Thyroid gland (tissue), 4 donors: ENCODE results near the gene NEBL. TPM values are rescaled to one million over a fixed set of nuclear protein-coding genes. Genes with fewer than 3 reads are reported as not detected.

Experiments used
- DNase-seq, 2 donors: peaks; one replicate each; pipeline ENCODE4 v3.0.0-alpha.2; 2019
- H3K27ac ChIP-seq, 3 donors: fragments of 200-600 bp; sonication (generic); 1 replicate in 2 of 3; 2 replicates in 1 of 3; pipeline ENCODE4 v1.5.1; 2016 to 2019; ENCODE audit warnings: mild to moderate bottlenecking in 1 of 3, moderate library complexity in 1 of 3
- H3K27me3 ChIP-seq: fragments of 200-600 bp; sonication (generic); one replicate; pipeline ENCODE4 v1.5.1; 2019
- H3K36me3 ChIP-seq, 2 donors: fragments of 200-600 bp; sonication (generic); one replicate each; pipeline ENCODE4 v1.5.1; 2016 to 2019
- H3K4me1 ChIP-seq, 2 donors: fragments of 200-600 bp; sonication (generic); one replicate each; pipeline ENCODE4 v1.5.1; 2017 to 2019
- H3K4me3 ChIP-seq, 3 donors: fragments of 200-600 bp; sonication (generic); replicated peaks in 1 of 3; 1 replicate in 2 of 3; 2 replicates in 1 of 3; pipeline ENCODE4 v1.5.1; 2016; ENCODE audit warnings: mild to moderate bottlenecking in 1 of 3
- H3K9me3 ChIP-seq: fragments of 200-600 bp; sonication (generic); one replicate; pipeline ENCODE4 v1.5.1; 2017
- POLR2A ChIP-seq, 2 donors: fragments of 450-650 bp; IDR thresholded peaks; one replicate each; pipeline ENCODE4 v1.6.1; 2017; ENCODE audit warnings: antibody characterized with exemption in 2 of 2, mild to moderate bottlenecking in 2 of 2, moderate library complexity in 1 of 2
- WGBS, 2 donors: methylation state at CpG; one replicate each; pipeline ENCODE4 v1.1.5; 2017; 5-methylcytosine and 5-hydroxymethylcytosine counted together
- intact Hi-C: fragments of 100-400 bp; cut with DNase I; formaldehyde crosslinking; loops from one replicate; pipeline ENCODE4 v1.15.1; 2023
- total RNA-seq, 4 donors: library from RNA; depleted of rRNA; stranded (reverse); fragments of >200 nt; gene quantifications; one replicate each; pipeline ENCODE4 v1.2.3, GENCODE V29; 2016
- TF ChIP-seq, protein P1 (sequence below), 6 experiments: fragments of 200-600 bp in 3 of 6; fragments of 450-650 bp in 3 of 6; sonication (generic) in 3 of 6; IDR thresholded peaks; one replicate each; pipeline ENCODE4 v1.5.1; 2016 to 2019; ENCODE audit warnings: antibody characterized with exemption in 6 of 6, mild to moderate bottlenecking in 2 of 6, inconsistent platforms in 1 of 6, moderate library complexity in 1 of 6

NEBL gene
- total RNA-seq, 4 donors from 2014 or later, result 163 to 269 (median 214) TPM

DNA sequence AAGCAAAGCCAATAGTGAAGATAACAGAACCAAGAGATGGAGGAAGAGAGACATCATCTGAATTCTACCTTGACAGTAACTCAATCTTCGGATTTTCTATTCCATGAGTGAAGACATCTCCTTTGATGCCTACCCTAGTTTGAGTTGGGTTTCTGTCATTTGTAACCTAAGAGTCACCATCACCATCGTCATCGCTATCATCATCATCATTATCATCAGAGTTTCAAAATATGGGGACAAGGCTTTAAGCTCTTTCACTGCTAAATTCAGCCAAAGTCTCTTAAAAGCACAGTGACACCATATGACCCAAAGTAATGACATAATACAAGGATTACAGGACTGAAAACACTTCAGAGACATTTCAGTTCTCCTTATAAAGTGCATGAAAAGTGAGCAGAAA, 57.2 kb downstream of the NEBL start:
- WGBS, 2 donors, result 95 to 97% methylated on average over 3 of the region's 3 CpGs
- no peaks in the 10 kb centered on the region for H3K27me3 ChIP-seq
- no peak overlapping the region for H3K4me3 ChIP-seq
- H3K9me3 ChIP-seq, result no peaks in the 10 kb centered on the region
- TF ChIP-seq, protein P1, sequence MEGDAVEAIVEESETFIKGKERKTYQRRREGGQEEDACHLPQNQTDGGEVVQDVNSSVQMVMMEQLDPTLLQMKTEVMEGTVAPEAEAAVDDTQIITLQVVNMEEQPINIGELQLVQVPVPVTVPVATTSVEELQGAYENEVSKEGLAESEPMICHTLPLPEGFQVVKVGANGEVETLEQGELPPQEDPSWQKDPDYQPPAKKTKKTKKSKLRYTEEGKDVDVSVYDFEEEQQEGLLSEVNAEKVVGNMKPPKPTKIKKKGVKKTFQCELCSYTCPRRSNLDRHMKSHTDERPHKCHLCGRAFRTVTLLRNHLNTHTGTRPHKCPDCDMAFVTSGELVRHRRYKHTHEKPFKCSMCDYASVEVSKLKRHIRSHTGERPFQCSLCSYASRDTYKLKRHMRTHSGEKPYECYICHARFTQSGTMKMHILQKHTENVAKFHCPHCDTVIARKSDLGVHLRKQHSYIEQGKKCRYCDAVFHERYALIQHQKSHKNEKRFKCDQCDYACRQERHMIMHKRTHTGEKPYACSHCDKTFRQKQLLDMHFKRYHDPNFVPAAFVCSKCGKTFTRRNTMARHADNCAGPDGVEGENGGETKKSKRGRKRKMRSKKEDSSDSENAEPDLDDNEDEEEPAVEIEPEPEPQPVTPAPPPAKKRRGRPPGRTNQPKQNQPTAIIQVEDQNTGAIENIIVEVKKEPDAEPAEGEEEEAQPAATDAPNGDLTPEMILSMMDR (IDR thresholded peaks at IDR 0.05), result no peak
- no peak for TF ChIP-seq POLR2A (IDR thresholded peaks at IDR 0.05)
- peaks cover 0 to 23% of the 10 kb centered on the region in 2 donors for H3K36me3 ChIP-seq
- no peak for DNase-seq
- H3K27ac ChIP-seq, result no peak overlapping the region
- intact Hi-C loops, result no loop called here
- H3K4me1 ChIP-seq, result no peaks in the 10 kb centered on the region

DNA sequence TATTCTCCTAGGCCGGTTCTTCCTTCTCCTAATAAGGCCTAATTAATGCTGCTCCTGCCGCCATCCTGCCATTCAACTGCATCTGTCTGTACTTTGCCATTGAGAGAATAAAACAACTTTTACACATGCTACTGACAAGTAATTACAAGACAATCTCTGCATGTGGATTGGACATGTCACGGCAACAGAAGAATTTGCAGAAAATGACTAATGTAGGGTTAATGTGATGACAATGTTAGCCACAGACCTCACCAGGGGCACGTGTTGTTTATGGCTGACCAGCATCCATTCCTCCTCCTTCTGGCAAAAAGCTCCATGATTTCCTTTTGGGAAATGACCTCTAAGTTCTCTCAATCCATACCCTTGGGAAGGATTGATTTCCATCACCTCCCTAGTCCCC, 58.0 kb downstream of the NEBL start:
- H3K4me1 ChIP-seq, result no peaks in the 10 kb centered on the region
- H3K36me3 ChIP-seq, result peaks cover 0 to 23% of the 10 kb centered on the region in 2 donors
- 87 to 95% methylated on average over 4 of the region's 4 CpGs for WGBS, 2 donors
- no peak overlapping the region for H3K27ac ChIP-seq
- H3K27me3 ChIP-seq, result no peaks in the 10 kb centered on the region
- H3K9me3 ChIP-seq, result no peaks in the 10 kb centered on the region
- TF ChIP-seq, protein P1 (IDR thresholded peaks at IDR 0.05), result no peak
- no peak for TF ChIP-seq POLR2A (IDR thresholded peaks at IDR 0.05)
- no peak for DNase-seq
- no peak overlapping the region for H3K4me3 ChIP-seq
- intact Hi-C loops, result no loop called here

DNA sequence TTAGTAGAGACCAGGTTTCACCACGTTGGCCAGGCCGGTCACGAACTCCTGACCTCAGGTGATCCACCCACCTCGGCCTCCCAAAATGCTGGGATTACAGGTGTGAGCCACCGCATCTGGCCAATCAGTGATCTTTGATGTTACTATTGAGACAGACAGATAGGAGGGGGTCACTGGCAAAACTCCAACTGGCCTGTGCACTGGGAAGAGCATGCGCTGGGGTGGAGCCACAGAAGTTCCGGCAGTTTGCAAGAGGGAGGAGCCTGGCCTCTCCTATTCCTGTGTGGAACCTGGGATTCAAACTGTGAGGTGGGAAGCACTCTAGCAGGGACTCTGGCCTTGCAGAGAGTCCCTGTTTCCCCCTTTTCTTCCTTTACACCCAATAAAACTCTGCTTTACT, 60.7 kb downstream of the NEBL start:
- peaks cover 0 to 23% of the 10 kb centered on the region in 2 donors for H3K36me3 ChIP-seq

DNA sequence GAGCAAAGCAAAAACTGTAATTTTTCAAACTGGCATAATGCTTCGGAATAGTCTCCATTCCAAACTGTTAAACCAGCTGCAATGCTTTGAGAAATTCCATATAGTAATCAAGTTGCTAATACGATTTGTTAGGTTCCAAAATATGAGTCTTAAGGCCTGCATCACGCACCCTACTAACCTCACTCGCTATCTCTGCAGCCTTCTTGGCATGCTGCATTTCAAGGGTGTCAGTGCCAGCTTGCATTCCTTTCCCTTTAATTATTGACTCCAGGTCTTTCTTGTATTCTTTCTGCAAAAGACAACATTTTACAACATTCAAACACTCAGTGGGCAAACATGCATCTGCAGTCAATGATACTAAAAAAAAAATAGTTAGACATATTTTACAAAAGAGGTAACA, 61.8 kb downstream of the NEBL start:
- H3K27ac ChIP-seq, result no peak overlapping the region
- DNase-seq, result no peak
- H3K4me3 ChIP-seq, result no peak overlapping the region
- H3K9me3 ChIP-seq, result no peaks in the 10 kb centered on the region
- no peaks in the 10 kb centered on the region for H3K27me3 ChIP-seq
- no peak for TF ChIP-seq POLR2A (IDR thresholded peaks at IDR 0.05)
- TF ChIP-seq, protein P1 (IDR thresholded peaks at IDR 0.05), result no peak
- peaks cover 0 to 30% of the 10 kb centered on the region in 2 donors for H3K36me3 ChIP-seq
- 89 to 90% methylated on average over 4 of the region's 4 CpGs for WGBS, 2 donors
- peaks cover 0 to 12% of the 10 kb centered on the region in 2 donors for H3K4me1 ChIP-seq
- intact Hi-C loops, result no loop called here

More for the DNA sequence above, 60.7 kb downstream of the NEBL start:
- no peaks in the 10 kb centered on the region for H3K9me3 ChIP-seq
- no peaks in the 10 kb centered on the region for H3K27me3 ChIP-seq
- no peak overlapping the region for H3K4me3 ChIP-seq
- DNase-seq, result no peak
- 96 to 99% methylated on average over 7 of the region's 7 CpGs for WGBS, 2 donors
- TF ChIP-seq, protein P1 (IDR thresholded peaks at IDR 0.05), result no peak
- no peak for TF ChIP-seq POLR2A (IDR thresholded peaks at IDR 0.05)
- no peak overlapping the region for H3K27ac ChIP-seq
- intact Hi-C loops, result no loop called here
- H3K4me1 ChIP-seq, result peaks cover 0 to 10% of the 10 kb centered on the region in 2 donors

DNA sequence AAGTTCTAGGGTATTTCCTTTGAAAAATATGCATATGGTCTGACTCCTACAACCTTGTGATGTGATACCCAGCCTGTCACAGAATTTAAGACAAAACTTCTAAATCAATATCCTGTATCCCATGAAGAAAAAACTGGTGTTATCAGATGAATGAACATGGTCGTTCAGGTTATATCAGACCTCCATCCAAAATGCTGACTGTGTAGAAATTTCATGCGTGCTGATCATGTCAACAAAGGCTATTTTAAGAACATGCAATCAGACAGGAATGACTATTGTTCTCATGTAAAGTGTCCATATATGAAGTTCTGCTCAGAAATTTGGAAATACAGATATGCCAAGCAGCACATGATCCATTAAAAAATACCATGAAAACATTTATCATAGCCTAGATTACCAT, 62.3 kb downstream of the NEBL start:
- Histone ChIP-seq H3K9me3 (no peaks in the 10 kb centered on the region), H3K27me3 (no peaks in the 10 kb centered on the region), H3K27ac (no peak overlapping the region), H3K4me1 (peaks cover 0 to 12% of the 10 kb centered on the region in 2 donors), H3K36me3 (peaks cover 5 to 26% of the 10 kb centered on the region in 2 donors), H3K4me3 (no peak overlapping the region)
- TF ChIP-seq POLR2A (IDR thresholded peaks at IDR 0.05), result no peak
- 75 to 82% methylated on average over 2 of the region's 2 CpGs for WGBS, 2 donors
- no peak for DNase-seq
- intact Hi-C loops, result no loop called here

DNA sequence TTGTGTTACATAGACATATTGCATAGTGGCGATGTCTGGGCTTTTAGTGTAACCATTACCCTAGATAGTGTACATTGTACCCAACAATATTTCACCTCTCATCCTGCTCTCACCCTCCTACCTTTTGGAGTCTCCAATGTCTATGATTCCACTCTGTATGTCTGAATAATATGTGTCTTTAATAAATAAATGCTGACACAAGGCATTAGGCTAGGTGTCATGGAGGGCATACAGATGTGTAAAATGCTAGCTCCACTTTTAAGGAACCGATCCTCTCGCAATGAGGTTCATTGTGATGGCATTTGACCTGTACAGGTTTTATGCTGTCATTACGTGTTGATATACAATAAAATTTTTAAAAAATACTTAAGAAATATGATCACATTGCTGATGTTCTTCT, 74.3 kb downstream of the NEBL start:
- WGBS, 2 donors, result 95 to 96% methylated on average over 4 of the region's 4 CpGs
- H3K4me1 ChIP-seq, result no peaks in the 10 kb centered on the region
- H3K4me3 ChIP-seq, result no peak overlapping the region
- no peaks in the 10 kb centered on the region for H3K9me3 ChIP-seq
- intact Hi-C loops, result no loop called here
- no peaks in the 10 kb centered on the region for H3K27me3 ChIP-seq
- no peak for DNase-seq
- peaks cover 6 to 9% of the 10 kb centered on the region in 2 donors for H3K36me3 ChIP-seq
- no peak overlapping the region for H3K27ac ChIP-seq
- TF ChIP-seq POLR2A (IDR thresholded peaks at IDR 0.05), result no peak
- TF ChIP-seq, protein P1 (IDR thresholded peaks at IDR 0.05), result no peak
